Endothelial cell of umbilical vein (primary cell): ENCODE measurements around the gene CDH2. TPM values are rescaled to one million over a fixed set of nuclear protein-coding genes. Genes with fewer than 3 reads are reported as not detected.

Source experiments
- BruUV-seq: library from RNA; stranded (reverse); fragments of 400-500 nt; replicated peaks from 2 replicates; lab custom pipeline; 2021; lab: Mats Ljungman, UMichigan
- CTCF ChIA-PET: fragments of 300-600, 350-600 bp; sonication (Branson Sonifier 250); formaldehyde crosslinking; loops from one replicate; lab custom pipeline; 2021; ENCODE audit warnings: antibody characterized with exemption, inconsistent platforms; lab: Charles Lee
- POLR2A ChIA-PET: fragments of 300-600, 350-600 bp; sonication (Branson Sonifier 250); formaldehyde crosslinking; loops from one replicate; lab custom pipeline; 2021; ENCODE audit warnings: antibody characterized with exemption, inconsistent platforms; lab: Charles Lee
- DNase-seq: peaks from one replicate; pipeline ENCODE4 v3.0.0-alpha.2; 2011; ENCODE audit warnings: low read depth, low spot score
- FAIRE-seq: peaks from 2 replicates; lab custom pipeline; 2011; peaks lifted over from hg19 to GRCh38; lab: Jason Lieb, UNC
- H2AFZ ChIP-seq: 2 replicates; pipeline ENCODE4 v1.6.0; 2012; ENCODE audit warnings: low read depth, low read length, control low read depth, inconsistent platforms
- H3K27ac ChIP-seq: 2 replicates; pipeline ENCODE4 v1.5.1; 2011; ENCODE audit warnings: low read depth, mild to moderate bottlenecking, control low read depth, low read length, moderate library complexity; ENCODE audit not compliant: insufficient read depth
- H3K27me3 ChIP-seq, 2 experiments: 2 replicates each; pipeline versions ENCODE4 v1.6.0 to v1.6.1; 2011; ENCODE audit warnings: low read length in 2 of 2, mixed read lengths in 1 of 2; ENCODE audit not compliant: control insufficient read depth in 2 of 2, insufficient read depth in 2 of 2
- H3K36me3 ChIP-seq, 2 experiments: 2 replicates in 1 of 2; 3 replicates in 1 of 2; pipeline ENCODE4 v1.5.1; 2011; ENCODE audit warnings: low read length in 2 of 2, mild to moderate bottlenecking in 1 of 2, moderate library complexity in 1 of 2; ENCODE audit not compliant: control insufficient read depth in 2 of 2, insufficient read depth in 2 of 2; ENCODE audit errors: extremely low read depth in 1 of 2
- H3K4me1 ChIP-seq: 3 replicates; pipeline ENCODE4 v1.5.1; 2011; ENCODE audit warnings: mild to moderate bottlenecking, low read length; ENCODE audit not compliant: control insufficient read depth, insufficient read depth; ENCODE audit errors: extremely low read depth
- H3K4me2 ChIP-seq: 2 replicates; pipeline ENCODE4 v1.6.1; 2011; ENCODE audit warnings: low read length, control low read depth, mixed read lengths; ENCODE audit not compliant: insufficient read depth
- H3K4me3 ChIP-seq, 3 experiments: fragments of 200-600 bp in 1 of 3; sonication (generic), shearing (Covaris generic) in 1 of 3; replicated peaks in 1 of 3; 2 replicates each; pipeline ENCODE4 v1.5.1; 2011 to 2016; ENCODE audit warnings: control low read depth in 3 of 3, low read length in 3 of 3, mild to moderate bottlenecking in 2 of 3, inconsistent platforms in 1 of 3, low read depth in 1 of 3, moderate library complexity in 1 of 3; ENCODE audit not compliant: insufficient read depth in 1 of 3
- H3K79me2 ChIP-seq: 2 replicates; pipeline ENCODE4 v1.6.0; 2012; ENCODE audit warnings: low read length, inconsistent platforms; ENCODE audit not compliant: control insufficient read depth, insufficient read depth
- H3K9ac ChIP-seq: replicated peaks from 2 replicates; pipeline ENCODE3; 2011; ENCODE audit warnings: low read length, control low read depth; ENCODE audit not compliant: insufficient read depth; ENCODE audit errors: extremely low read depth
- H3K9me1 ChIP-seq: replicated peaks from 3 replicates; pipeline ENCODE4 v1.6.0; 2011; ENCODE audit warnings: mild to moderate bottlenecking, low read length; ENCODE audit not compliant: control insufficient read depth, insufficient read depth; ENCODE audit errors: extremely low read depth
- H3K9me3 ChIP-seq: replicated peaks from 2 replicates; pipeline ENCODE4 v1.5.1; 2012; ENCODE audit warnings: low read length, inconsistent platforms; ENCODE audit not compliant: control insufficient read depth, insufficient read depth
- H4K20me1 ChIP-seq: replicated peaks from 2 replicates; pipeline ENCODE3; 2011; ENCODE audit warnings: mild to moderate bottlenecking, low read length; ENCODE audit not compliant: control insufficient read depth, insufficient read depth; ENCODE audit errors: extremely low read depth
- CTCF ChIP-seq, 2 donors: IDR thresholded peaks; 1 replicate in 1 of 2; 2 replicates in 1 of 2; pipeline ENCODE4 v1.5.1; 2011; ENCODE audit warnings: low read length in 2 of 2, mild to moderate bottlenecking in 2 of 2, moderate library complexity in 2 of 2, control low read depth in 1 of 2, inconsistent platforms in 1 of 2, low read depth in 1 of 2; ENCODE audit not compliant: insufficient read depth in 1 of 2; ENCODE audit errors: extremely low read depth in 1 of 2
- EZH2 ChIP-seq: IDR thresholded peaks from 2 replicates; pipeline ENCODE4 v1.6.1; 2012; ENCODE audit warnings: borderline replicate concordance, low read depth, mild to moderate bottlenecking, moderate library complexity, low read length, inconsistent platforms; ENCODE audit not compliant: severe bottlenecking
- FOS ChIP-seq: IDR thresholded peaks from 2 replicates; pipeline ENCODE4 v1.6.1; 2011; ENCODE audit warnings: mild to moderate bottlenecking, low read length, moderate library complexity, borderline replicate concordance; ENCODE audit not compliant: insufficient read depth
- GATA2 ChIP-seq: IDR thresholded peaks from 2 replicates; pipeline ENCODE4 v1.7.0; 2011; ENCODE audit warnings: low read depth, mild to moderate bottlenecking, moderate library complexity, mixed read lengths, low read length; ENCODE audit not compliant: insufficient read length, insufficient read depth
- JUN ChIP-seq: IDR thresholded peaks from 2 replicates; pipeline ENCODE4 v1.6.1; 2011; ENCODE audit warnings: borderline replicate concordance, low read depth; ENCODE audit not compliant: insufficient read length, insufficient read depth
- MAX ChIP-seq: IDR thresholded peaks from 2 replicates; pipeline ENCODE4 v1.6.1; 2011; ENCODE audit not compliant: insufficient read depth, insufficient read length
- MYC ChIP-seq: IDR thresholded peaks from one replicate; pipeline ENCODE4 v1.6.1; 2011; ENCODE audit warnings: mild to moderate bottlenecking, low read depth, low read length
- POLR2A ChIP-seq: IDR thresholded peaks from 2 replicates; pipeline ENCODE4 v1.6.1; 2012; ENCODE audit warnings: low read depth, mild to moderate bottlenecking, control low read depth, low read length
- POLR2AphosphoS5 ChIP-seq: IDR thresholded peaks from 2 replicates; pipeline ENCODE4 v1.6.1; 2012; ENCODE audit warnings: low read depth, mild to moderate bottlenecking, control low read depth, low read length, moderate library complexity; ENCODE audit not compliant: insufficient read depth
- dilution Hi-C: fragments of 300-500 bp; cut with MboI; formaldehyde crosslinking; loops from one replicate; pipeline ENCODE4 v1.15.0; 2019; ENCODE audit warnings: low sequenced_read_pairs; ENCODE audit not compliant: extremely low pct_ligation_motif_present
- intact Hi-C: fragments of 100-400 bp; cut with micrococcal nuclease; formaldehyde crosslinking; loops from one replicate; pipeline ENCODE4 v1.10.0; 2022
- polyA plus RNA-seq, 4 experiments: library from polyadenylated mRNA; depleted of rRNA in 3 of 4; stranded (reverse) in 3 of 4; unstranded in 1 of 4; fragments of >200 nt; gene quantifications; 2 replicates each; pipeline versions ENCODE4 v1.2.1 to v1.2.3, GENCODE V29; 2011 to 2012; ENCODE audit warnings: missing spikeins in 1 of 4
- total RNA-seq: library from RNA; stranded (reverse); gene quantifications from 2 replicates; pipeline ENCODE4 v1.2.3, GENCODE V29; 2021

The CDH2 gene
- total and polyA plus RNA-seq, 2 donors (not counting 3 experiments of a cell fraction or from before 2014, with no cell fraction given): 37.6 to 59.5 TPM

- H3K9me3 ChIP-seq: no peaks in the 10 kb centered on the region
- no peaks in the 10 kb centered on the region for H4K20me1 ChIP-seq
- FAIRE-seq (no peak), DNase-seq (no peak)
- dilution Hi-C loops (no loop called here), intact Hi-C loops (no loop called here)
- no TSS peak for BruUV-seq
- CTCF ChIA-PET: interaction anchor here (1.4 to 2.0 kb wide), 2 partner anchors 9 to 10 kb away, joined by 3 to 7 read pairs; no protein-coding TSS in a partner anchor
- no peaks in the 10 kb centered on the region for H3K9me1 ChIP-seq
- H3K4me2 ChIP-seq: no peak overlapping the region
- no peaks in the 10 kb centered on the region for H3K27me3 ChIP-seq
- H2AFZ ChIP-seq: no peak overlapping the region
- H3K4me1 ChIP-seq: no peaks in the 10 kb centered on the region
- POLR2A ChIA-PET: no interaction called here
- no peaks in the 10 kb centered on the region for H3K36me3 ChIP-seq
- TF ChIP-seq GATA2 (no peak), POLR2A (no peak), POLR2AphosphoS5 (no peak), EZH2 (no peak), CTCF (IDR thresholded peaks at IDR 0.05; ENCODE audit: extremely low read depth in 1 of 2, insufficient read depth in 1 of 2, low read depth in 1 of 2, low read length in 2 of 2) (no peak), MYC (no peak), JUN (no peak), MAX (no peak), FOS (no peak)
- no peaks in the 10 kb centered on the region for H3K79me2 ChIP-seq
- no peak overlapping the region for H3K27ac ChIP-seq
- H3K9ac ChIP-seq: no peak overlapping the region
- no peak overlapping the region for H3K4me3 ChIP-seq
These were observed 234.2 kb downstream of the CDH2 start for GRCh38 chr18:27942706-27943105.
